ENCODE data around the gene ZNF280B. TPM values are rescaled to one million over a fixed set of nuclear protein-coding genes. Genes with fewer than 3 reads are reported as not detected.

The ZNF280B gene
- total and polyA plus RNA-seq, 9 of the 15 experiments (the other 6 are each of a cell fraction or from before 2014, with no cell fraction given): 7.7 to 29.9 (median 20.0) TPM

GRCh38 chr22:22454997-22455396, 53.5 kb downstream of the ZNF280B start (continued):
- no peak for TF ChIP-seq PATZ1 (CRISPR knock-in tag; IDR thresholded peaks at IDR 0.05; ENCODE audit: borderline replicate concordance)
- peak; percentile 98 for TF ChIP-seq ZBTB26 (CRISPR knock-in tag; IDR thresholded peaks at IDR 0.05)
- TF ChIP-seq CTCF (IDR thresholded peaks at IDR 0.05 in 2 of 3, conservative IDR thresholded peaks at IDR 0.05 in 1 of 3; ENCODE audit: insufficient read depth in 2 of 3, low read depth in 1 of 3, low read length in 3 of 3): peak in 1 of 3 experiments; percentile 27; a peak in 1 of 6 replicates
- TF ChIP-seq ZNF518B (CRISPR knock-in tag; IDR thresholded peaks at IDR 0.05): 0 out of 2 replicates have a peak, but pooled peaks have one; percentile 65

All from K562 (cell line).